Measurements from ENCODE around the gene ACSS3. TPM values are rescaled to one million over a fixed set of nuclear protein-coding genes. Genes with fewer than 3 reads are reported as not detected.
A peak's percentile ranks its signal among the peaks of the same experiment; 100 is the strongest.
"Not testable (repeated sequence)": the region's sequence is repeated elsewhere in the genome, so short reads cannot be mapped to it uniquely, and the experiment has no call there.

ACSS3 gene
- total RNA-seq = 19.2 TPM

GRCh38 chr12:81077686-81078441, at the start of gene ACSS3:
TSS of gene ACSS3 (plus strand) at chr12:81078079. CDS start at chr12:81078121, 42 bp downstream.
- peak; percentile 64 for DNase-seq

GRCh38 chr12:81034926-81035325, 43.0 kb upstream of the ACSS3 start:
- DNase-seq = no peak

GRCh38 chr12:81039231-81039630, 38.6 kb upstream of the ACSS3 start:
- DNase-seq = no peak

- no peak for DNase-seq
Observed at GRCh38 chr12:81043979-81044740, 33.7 kb upstream of the ACSS3 start.

- DNase-seq = not testable (repeated sequence)
Observed at GRCh38 chr12:81064971-81065370, 12.9 kb upstream of the ACSS3 start.

- DNase-seq = no peak
Observed at GRCh38 chr12:81070846-81071245, 7.0 kb upstream of the ACSS3 start.

GRCh38 chr12:81075539-81075938, 2.3 kb upstream of the ACSS3 start:
- DNase-seq = no peak

- peak; percentile 64 for DNase-seq
Observed at GRCh38 chr12:81077329-81077685, 572 bp upstream of the ACSS3 start.

GRCh38 chr12:81078469-81079196, 754 bp downstream of the ACSS3 start:
- DNase-seq = no peak

- no peak for DNase-seq
Observed at GRCh38 chr12:81079280-81080076, 1.6 kb downstream of the ACSS3 start.

- DNase-seq = peak; percentile 6
Observed at GRCh38 chr12:81080431-81080983, 2.6 kb downstream of the ACSS3 start.

GRCh38 chr12:81081726-81082125, 3.8 kb downstream of the ACSS3 start:
- DNase-seq = no peak

- DNase-seq = no peak
Observed at GRCh38 chr12:81083018-81083417, 5.1 kb downstream of the ACSS3 start.

GRCh38 chr12:81083906-81084513, 6.1 kb downstream of the ACSS3 start:
- DNase-seq = no peak

- no peak for DNase-seq
Observed at GRCh38 chr12:81084811-81085350, 7.0 kb downstream of the ACSS3 start.

- DNase-seq = no peak
Observed at GRCh38 chr12:81085832-81086231, 8.0 kb downstream of the ACSS3 start.

- DNase-seq = no peak
Observed at GRCh38 chr12:81086342-81086741, 8.5 kb downstream of the ACSS3 start.

- no peak for DNase-seq
Observed at GRCh38 chr12:81088221-81088620, 10.3 kb downstream of the ACSS3 start.

GRCh38 chr12:81089412-81089811, 11.5 kb downstream of the ACSS3 start:
- no peak for DNase-seq

- DNase-seq = no peak
Observed at GRCh38 chr12:81092053-81092452, 14.2 kb downstream of the ACSS3 start.

GRCh38 chr12:81094718-81095360, 17.0 kb downstream of the ACSS3 start:
- no peak for DNase-seq

All from skin of body (tissue), 2 donors.